Endodermal cell (in vitro differentiated cells): ENCODE results near the gene RASGRF2. TPM values are rescaled to one million over a fixed set of nuclear protein-coding genes. Genes with fewer than 3 reads are reported as not detected.

ENCODE experiments used
- DNase-seq: peaks from one replicate; pipeline ENCODE4 v3.0.0-alpha.2; 2017
- H3K27ac ChIP-seq: 2 replicates; pipeline ENCODE4 v1.5.1; 2013; ENCODE audit warnings: mild to moderate bottlenecking, low read depth, low read length, moderate library complexity
- H3K27me3 ChIP-seq: 2 replicates; pipeline ENCODE4 v1.6.1; 2013; ENCODE audit warnings: mild to moderate bottlenecking, low read length, moderate library complexity; ENCODE audit not compliant: insufficient read depth, control insufficient read depth, poor library complexity, severe bottlenecking
- H3K36me3 ChIP-seq: 2 replicates; pipeline ENCODE4 v1.7.0; 2013; ENCODE audit warnings: mild to moderate bottlenecking, low read length, moderate library complexity; ENCODE audit not compliant: control insufficient read depth, insufficient read depth
- H3K4me1 ChIP-seq: one replicate; pipeline ENCODE4 v1.7.0; 2013; ENCODE audit warnings: low read length; ENCODE audit not compliant: control insufficient read depth, insufficient read depth
- H3K4me3 ChIP-seq: 2 replicates; pipeline ENCODE4 v1.5.1; 2013; ENCODE audit warnings: mild to moderate bottlenecking, low read length, moderate library complexity
- H3K9ac ChIP-seq: 2 replicates; pipeline ENCODE4 v1.6.1; 2013; ENCODE audit warnings: mild to moderate bottlenecking, low read length, moderate library complexity; ENCODE audit not compliant: poor library complexity, severe bottlenecking; ENCODE audit errors: extremely low read depth
- H3K9me3 ChIP-seq: 2 replicates; pipeline ENCODE4 v1.6.1; 2013; ENCODE audit warnings: mild to moderate bottlenecking, low read length, moderate library complexity; ENCODE audit not compliant: control insufficient read depth
- H3K27ac Mint-ChIP-seq: 2 replicates; pipeline ENCODE4 v1.8.0; 2020; ENCODE audit warnings: mixed read lengths
- H3K27me3 Mint-ChIP-seq: 2 replicates; pipeline ENCODE4 v1.8.0; 2021; ENCODE audit warnings: mild to moderate bottlenecking, mixed read lengths; ENCODE audit not compliant: insufficient read depth
- H3K36me3 Mint-ChIP-seq: 2 replicates; pipeline ENCODE4 v1.8.0; 2020; ENCODE audit warnings: low read depth, mixed read lengths
- H3K4me1 Mint-ChIP-seq: 2 replicates; pipeline ENCODE4 v1.8.0; 2020; ENCODE audit warnings: mixed read lengths
- H3K4me3 Mint-ChIP-seq: 2 replicates; pipeline ENCODE4 v1.8.0; 2020; ENCODE audit warnings: mild to moderate bottlenecking, moderate library complexity, mixed read lengths
- H3K9me3 Mint-ChIP-seq: 2 replicates; pipeline ENCODE4 v1.8.0; 2020; ENCODE audit warnings: mild to moderate bottlenecking, mixed read lengths
- WGBS, 2 experiments: methylation state at CpG; one replicate each; pipeline versions ENCODE4 v1.1.5 to v1.1.7; 2013; ENCODE audit warnings: missing lambda C conversion rate in 2 of 2, mixed read lengths in 1 of 2; ENCODE audit not compliant: insufficient coverage in 1 of 2, insufficient read length in 1 of 2; 5-methylcytosine and 5-hydroxymethylcytosine counted together
- total RNA-seq, 2 donors: library from RNA; stranded (reverse); fragmentation: NEBNext Ultra II Directional in 1 of 2; extraction: Animal tissue kit (Norgen Biotek cat#: 25700) in 1 of 2; gene quantifications; 2 replicates in 1 of 2; 3 replicates in 1 of 2; pipeline ENCODE4 v1.2.1, GENCODE V29; 2021
- TF ChIP-seq, protein P1 (sequence below): fragments of 200-600 bp; sonication (generic); conservative IDR thresholded peaks from 2 replicates; pipeline ENCODE4 v1.5.0; 2021; ENCODE audit warnings: antibody characterized with exemption, mild to moderate bottlenecking

Gene RASGRF2
- total RNA-seq, 2 donors from 2014 or later, result 0.64 to 14.4 TPM

DNA sequence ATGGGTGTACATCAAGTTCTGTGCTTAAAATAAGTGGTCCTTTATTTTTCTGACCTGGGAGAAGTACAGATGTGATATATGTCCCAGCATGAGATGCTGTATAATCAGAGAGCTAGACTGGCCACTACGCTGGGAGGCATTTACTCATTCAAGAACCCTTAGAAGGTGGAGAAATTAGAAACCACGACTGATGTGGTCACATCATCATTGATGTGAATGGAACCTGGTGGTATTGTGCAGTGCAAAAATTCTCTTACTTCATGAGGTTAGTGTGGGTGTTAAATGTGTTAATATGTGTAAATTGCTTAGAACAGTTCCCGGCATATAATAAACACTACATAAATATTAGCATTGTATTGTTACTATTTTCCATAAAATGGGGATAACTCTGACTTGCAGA lies 203.5 kb downstream of the RASGRF2 start:
- no peak for DNase-seq
- WGBS, 2 experiments, result 95 to 100% methylated on average over 2 of the region's 3 CpGs
- no peak overlapping the region for H3K4me3 Mint-ChIP-seq
- TF ChIP-seq, protein P1, sequence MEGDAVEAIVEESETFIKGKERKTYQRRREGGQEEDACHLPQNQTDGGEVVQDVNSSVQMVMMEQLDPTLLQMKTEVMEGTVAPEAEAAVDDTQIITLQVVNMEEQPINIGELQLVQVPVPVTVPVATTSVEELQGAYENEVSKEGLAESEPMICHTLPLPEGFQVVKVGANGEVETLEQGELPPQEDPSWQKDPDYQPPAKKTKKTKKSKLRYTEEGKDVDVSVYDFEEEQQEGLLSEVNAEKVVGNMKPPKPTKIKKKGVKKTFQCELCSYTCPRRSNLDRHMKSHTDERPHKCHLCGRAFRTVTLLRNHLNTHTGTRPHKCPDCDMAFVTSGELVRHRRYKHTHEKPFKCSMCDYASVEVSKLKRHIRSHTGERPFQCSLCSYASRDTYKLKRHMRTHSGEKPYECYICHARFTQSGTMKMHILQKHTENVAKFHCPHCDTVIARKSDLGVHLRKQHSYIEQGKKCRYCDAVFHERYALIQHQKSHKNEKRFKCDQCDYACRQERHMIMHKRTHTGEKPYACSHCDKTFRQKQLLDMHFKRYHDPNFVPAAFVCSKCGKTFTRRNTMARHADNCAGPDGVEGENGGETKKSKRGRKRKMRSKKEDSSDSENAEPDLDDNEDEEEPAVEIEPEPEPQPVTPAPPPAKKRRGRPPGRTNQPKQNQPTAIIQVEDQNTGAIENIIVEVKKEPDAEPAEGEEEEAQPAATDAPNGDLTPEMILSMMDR, result no peak
- no peaks in the 10 kb centered on the region for H3K27me3 Mint-ChIP-seq
- H3K4me1 Mint-ChIP-seq, result peaks cover 5% of the 10 kb centered on the region
- H3K9me3 Mint-ChIP-seq, result no peaks in the 10 kb centered on the region
- Histone ChIP-seq H3K9ac (no peak overlapping the region), H3K4me3 (no peak overlapping the region), H3K9me3 (no peaks in the 10 kb centered on the region), H3K4me1 (no peaks in the 10 kb centered on the region), H3K36me3 (no peaks in the 10 kb centered on the region), H3K27me3 (no peaks in the 10 kb centered on the region), H3K27ac (no peak overlapping the region)
- H3K27ac Mint-ChIP-seq, result no peak overlapping the region
- H3K36me3 Mint-ChIP-seq, result no peaks in the 10 kb centered on the region

DNA sequence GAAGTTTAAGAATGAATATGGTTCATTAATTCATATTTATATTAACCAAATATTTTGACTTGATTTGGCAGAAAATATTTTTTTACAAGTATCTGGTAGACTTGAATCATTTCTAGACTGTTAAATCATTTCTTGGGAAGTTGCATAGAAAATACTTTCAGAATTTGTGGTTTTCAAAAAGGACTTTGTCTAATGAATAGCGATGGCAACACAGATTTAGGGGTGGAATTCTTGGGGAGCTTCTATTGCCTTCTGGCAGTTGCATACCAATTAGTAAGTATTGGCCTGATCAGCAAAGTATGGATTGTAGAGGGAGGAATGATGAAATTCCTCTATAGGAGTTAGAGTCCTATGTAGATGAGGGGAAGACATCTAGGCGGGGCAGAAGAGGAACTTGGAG lies 204.3 kb downstream of the RASGRF2 start:
- WGBS, 2 experiments, result 94 to 100% methylated on average over 2 of the region's 2 CpGs
- Mint-ChIP-seq H3K36me3 (no peaks in the 10 kb centered on the region), H3K4me3 (no peak overlapping the region), H3K27me3 (no peaks in the 10 kb centered on the region), H3K9me3 (no peaks in the 10 kb centered on the region), H3K4me1 (peaks cover 5% of the 10 kb centered on the region), H3K27ac (no peak overlapping the region)
- TF ChIP-seq, protein P1, result no peak
- H3K36me3 ChIP-seq, result no peaks in the 10 kb centered on the region
- no peaks in the 10 kb centered on the region for H3K9me3 ChIP-seq
- H3K4me1 ChIP-seq, result no peaks in the 10 kb centered on the region
- no peak overlapping the region for H3K27ac ChIP-seq
- H3K27me3 ChIP-seq, result no peaks in the 10 kb centered on the region
- H3K9ac ChIP-seq, result no peak overlapping the region
- no peak overlapping the region for H3K4me3 ChIP-seq
- no peak for DNase-seq

DNA sequence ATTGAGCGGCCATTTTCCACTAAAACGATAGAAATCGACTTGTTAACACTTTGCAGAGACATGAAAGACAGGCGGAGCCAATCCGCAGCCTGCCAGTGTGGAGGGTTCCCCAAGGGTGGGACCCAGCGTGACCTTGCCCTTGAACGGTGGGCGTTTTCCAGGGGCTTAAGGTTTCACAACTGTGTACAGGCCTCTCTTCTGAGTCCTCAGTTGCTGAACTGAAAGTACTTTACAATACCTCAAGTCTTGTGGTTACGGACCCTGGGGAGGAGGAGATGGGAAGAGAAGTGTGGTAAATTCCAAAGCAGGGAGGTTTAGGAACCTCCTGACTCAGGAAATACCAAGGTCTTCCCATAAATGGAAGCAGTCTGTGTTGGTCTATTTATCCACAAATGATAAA lies 204.8 kb downstream of the RASGRF2 start:
- Mint-ChIP-seq H3K27me3 (no peaks in the 10 kb centered on the region), H3K36me3 (no peaks in the 10 kb centered on the region), H3K27ac (peak overlapping the region; percentile 31), H3K4me3 (no peak overlapping the region), H3K9me3 (no peaks in the 10 kb centered on the region), H3K4me1 (peaks cover 5% of the 10 kb centered on the region)
- Histone ChIP-seq H3K9me3 (no peaks in the 10 kb centered on the region), H3K9ac (no peak overlapping the region), H3K4me1 (no peaks in the 10 kb centered on the region), H3K27me3 (no peaks in the 10 kb centered on the region), H3K36me3 (no peaks in the 10 kb centered on the region), H3K27ac (no peak overlapping the region), H3K4me3 (no peak overlapping the region)
- no peak for DNase-seq
- TF ChIP-seq, protein P1, result no peak
- 95 to 99% methylated on average over 6 to 9 of the region's 9 CpGs for WGBS, 2 experiments
